Kidney (tissue), 14 donors: ENCODE results near the gene INCENP. TPM values are rescaled to one million over a fixed set of nuclear protein-coding genes. Genes with fewer than 3 reads are reported as not detected.
"Not testable (repeated sequence)": the region's sequence is repeated elsewhere in the genome, so short reads cannot be mapped to it uniquely, and the experiment has no call there.

Source experiments
- DNase-seq, 5 donors: peaks; one replicate each; pipeline ENCODE4 v3.0.0-alpha.2; 2013 to 2020
- FAIRE-seq: peaks from 2 replicates; lab custom pipeline; 2012; peaks lifted over from hg19 to GRCh38; lab: Jason Lieb, UNC
- H3K27ac ChIP-seq, 2 donors: one replicate each; pipeline ENCODE4 v1.7.0; 2013; ENCODE audit warnings: low read depth in 2 of 2, low read length in 2 of 2, inconsistent platforms in 1 of 2
- H3K27me3 ChIP-seq: one replicate; pipeline ENCODE4 v1.7.1; 2013; ENCODE audit warnings: low read length, inconsistent platforms; ENCODE audit not compliant: control insufficient read depth, insufficient read depth
- H3K36me3 ChIP-seq, 3 donors: one replicate each; pipeline versions ENCODE4 v1.7.0 to v1.7.1; 2013; ENCODE audit warnings: low read length in 3 of 3, control low read depth in 1 of 3, inconsistent platforms in 1 of 3; ENCODE audit not compliant: insufficient read depth in 3 of 3, control insufficient read depth in 2 of 3
- H3K4me1 ChIP-seq, 3 donors: one replicate each; pipeline versions ENCODE4 v1.7.0 to v1.7.1; 2013; ENCODE audit warnings: low read length in 3 of 3, inconsistent platforms in 1 of 3, low read depth in 1 of 3; ENCODE audit not compliant: control insufficient read depth in 2 of 3, insufficient read depth in 2 of 3
- H3K4me3 ChIP-seq, 3 donors: one replicate each; pipeline versions ENCODE4 v1.7.0 to v1.8.1; 2013; ENCODE audit warnings: low read length in 3 of 3, control low read depth in 1 of 3, inconsistent platforms in 1 of 3
- H3K9ac ChIP-seq, 3 donors: one replicate each; pipeline versions ENCODE4 v1.7.0 to v1.7.1; 2013; ENCODE audit warnings: low read length in 3 of 3, control low read depth in 1 of 3, inconsistent platforms in 1 of 3
- H3K9me3 ChIP-seq, 3 donors: one replicate each; pipeline versions ENCODE4 v1.7.0 to v1.7.1; 2013; ENCODE audit warnings: low read length in 3 of 3, control low read depth in 1 of 3, inconsistent platforms in 1 of 3; ENCODE audit not compliant: control insufficient read depth in 2 of 3, insufficient read depth in 1 of 3
- intact Hi-C: fragments of 100-400 bp; cut with DNase I; formaldehyde crosslinking; loops from one replicate; pipeline ENCODE4 v1.11.1; 2022
- polyA plus RNA-seq: library from polyadenylated mRNA; stranded (reverse); fragments of 350-450 nt; fragmentation: Illumina TruSeq; extraction: RNeasy Lipid Tissue Mini Kit (QIAGEN cat#74804); gene quantifications from one replicate; pipeline ENCODE4 v1.2.3, GENCODE V29; 2014; ENCODE audit warnings: low read depth, low replicate concordance; ENCODE audit not compliant: insufficient read depth
- total RNA-seq: library from RNA; stranded (reverse); fragmentation: NEBNext Ultra II Directional; extraction: Animal tissue kit (Norgen Biotek cat#: 25700); gene quantifications from one replicate; pipeline ENCODE4 v1.2.1, GENCODE V29; 2021
- TF ChIP-seq, protein P1 (sequence below): IDR thresholded peaks from 3 replicates; pipeline ENCODE4 v1.5.1; 2012; ENCODE audit warnings: mild to moderate bottlenecking, moderate library complexity, borderline replicate concordance; ENCODE audit not compliant: insufficient read depth; ENCODE audit errors: extremely low read depth
- donor health status: control.
- donor health status: control.
- donor health status: control.
- donor health status: control.
- donor health status: control.
- donor health status: DM: yes; HTN: yes; CAD: no.
- donor health status: Normal renal cell carcinoma (clear cell type).

The INCENP gene
- total and polyA plus RNA-seq, 2 donors from 2014 or later, result 2.9 to 17.5 TPM

GRCh38 chr11:62190011-62190410 lies 66.2 kb downstream of the INCENP start, which contains the start of gene SCGB1D1:
SCGB1D1 (plus strand) TSS chr11:62190216; CDS start chr11:62190285, 69 bp downstream.
- intact Hi-C loops, result no loop called here
- H3K9me3 ChIP-seq, result no peaks in the 10 kb centered on the region
- FAIRE-seq, result no peak
- no peaks in the 10 kb centered on the region for H3K27me3 ChIP-seq
- H3K9ac ChIP-seq, result no peak within 1 kb of the TSS
- TF ChIP-seq, protein P1, sequence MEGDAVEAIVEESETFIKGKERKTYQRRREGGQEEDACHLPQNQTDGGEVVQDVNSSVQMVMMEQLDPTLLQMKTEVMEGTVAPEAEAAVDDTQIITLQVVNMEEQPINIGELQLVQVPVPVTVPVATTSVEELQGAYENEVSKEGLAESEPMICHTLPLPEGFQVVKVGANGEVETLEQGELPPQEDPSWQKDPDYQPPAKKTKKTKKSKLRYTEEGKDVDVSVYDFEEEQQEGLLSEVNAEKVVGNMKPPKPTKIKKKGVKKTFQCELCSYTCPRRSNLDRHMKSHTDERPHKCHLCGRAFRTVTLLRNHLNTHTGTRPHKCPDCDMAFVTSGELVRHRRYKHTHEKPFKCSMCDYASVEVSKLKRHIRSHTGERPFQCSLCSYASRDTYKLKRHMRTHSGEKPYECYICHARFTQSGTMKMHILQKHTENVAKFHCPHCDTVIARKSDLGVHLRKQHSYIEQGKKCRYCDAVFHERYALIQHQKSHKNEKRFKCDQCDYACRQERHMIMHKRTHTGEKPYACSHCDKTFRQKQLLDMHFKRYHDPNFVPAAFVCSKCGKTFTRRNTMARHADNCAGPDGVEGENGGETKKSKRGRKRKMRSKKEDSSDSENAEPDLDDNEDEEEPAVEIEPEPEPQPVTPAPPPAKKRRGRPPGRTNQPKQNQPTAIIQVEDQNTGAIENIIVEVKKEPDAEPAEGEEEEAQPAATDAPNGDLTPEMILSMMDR, result no peak
- DNase-seq, result no peak
- H3K4me1 ChIP-seq, result no peaks in the 10 kb centered on the region
- H3K27ac ChIP-seq, result no peak within 1 kb of the TSS
- no peak within 1 kb of the TSS for H3K4me3 ChIP-seq
- no peaks in the 10 kb centered on the region for H3K36me3 ChIP-seq

DNA sequence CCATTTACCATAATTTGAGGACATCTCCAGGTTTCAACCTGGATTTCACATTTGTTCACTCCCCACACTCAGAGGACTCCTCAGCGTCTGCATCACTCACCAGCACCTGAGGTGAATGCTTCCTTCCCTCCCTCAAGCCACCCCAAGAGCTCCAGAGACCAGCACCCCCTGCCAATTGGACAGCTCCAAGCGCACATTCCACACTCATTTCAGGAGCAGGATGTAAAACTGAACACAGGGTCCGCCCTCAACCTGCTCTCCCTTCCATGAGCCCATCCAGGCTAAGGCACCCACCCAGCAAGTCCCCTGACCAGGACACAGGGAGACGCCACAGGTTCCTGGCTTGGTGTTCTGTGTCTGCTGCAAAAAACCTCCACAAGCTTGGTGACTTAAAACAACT lies 70.1 kb downstream of the INCENP start:
- Histone ChIP-seq H3K9ac (no peak overlapping the region), H3K4me3 (no peak overlapping the region), H3K27me3 (no peaks in the 10 kb centered on the region), H3K27ac (no peak overlapping the region), H3K36me3 (no peaks in the 10 kb centered on the region), H3K4me1 (no peaks in the 10 kb centered on the region), H3K9me3 (no peaks in the 10 kb centered on the region)
- DNase-seq, result peak in 4 of 5 donors; percentile 38 to 65 (median 52)
- intact Hi-C loops, result no loop called here
- FAIRE-seq, result no peak
- TF ChIP-seq, protein P1, result no peak

GRCh38 chr11:62195010-62195409 lies 71.2 kb downstream of the INCENP start:
- H3K4me3 ChIP-seq, intact Hi-C loops, DNase-seq, H3K4me1 ChIP-seq, H3K9me3 ChIP-seq, FAIRE-seq, H3K36me3 ChIP-seq, H3K9ac ChIP-seq, H3K27ac ChIP-seq, H3K27me3 ChIP-seq: not testable (repeated sequence)

DNA sequence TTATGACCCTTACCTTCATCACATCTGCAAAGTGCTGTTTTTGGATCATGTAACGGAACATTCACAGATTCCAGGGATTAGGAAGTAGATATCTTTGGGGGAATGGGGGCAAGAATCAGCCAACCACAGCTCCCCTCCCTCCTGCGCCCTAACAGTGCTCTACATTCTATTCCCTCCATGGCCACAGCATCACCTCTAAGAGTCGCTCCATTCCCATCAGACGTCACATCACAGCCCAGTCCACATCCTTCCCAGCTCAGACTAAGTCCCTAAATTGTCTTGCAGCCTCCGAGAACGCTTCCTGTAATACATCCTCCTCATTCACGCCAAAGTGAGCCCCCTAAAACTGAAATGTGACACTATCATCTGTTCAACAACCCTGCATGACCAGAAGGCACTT lies 72.1 kb downstream of the INCENP start:
- no peaks in the 10 kb centered on the region for H3K27me3 ChIP-seq
- no peaks in the 10 kb centered on the region for H3K4me1 ChIP-seq
- no peak overlapping the region for H3K4me3 ChIP-seq
- intact Hi-C loops, result no loop called here
- H3K9ac ChIP-seq, result no peak overlapping the region
- no peak overlapping the region for H3K27ac ChIP-seq
- TF ChIP-seq, protein P1, result no peak
- FAIRE-seq (no peak), DNase-seq (no peak)
- H3K9me3 ChIP-seq, result no peaks in the 10 kb centered on the region
- H3K36me3 ChIP-seq, result no peaks in the 10 kb centered on the region

GRCh38 chr11:62197400-62197799 lies 73.6 kb downstream of the INCENP start:
- DNase-seq, FAIRE-seq, H3K36me3 ChIP-seq, H3K4me3 ChIP-seq, H3K9ac ChIP-seq, intact Hi-C loops, H3K27me3 ChIP-seq, H3K4me1 ChIP-seq, H3K9me3 ChIP-seq, H3K27ac ChIP-seq: not testable (repeated sequence)
